ENCODE measurements around the gene F13A1.

The F13A1 gene

GRCh38 chr6:6191909-6192308 lies 128.6 kb downstream of the F13A1 start:
- no peak for FAIRE-seq

GRCh38 chr6:6191476-6191875 lies 129.0 kb downstream of the F13A1 start:
- FAIRE-seq = no peak

- no peak for FAIRE-seq
Measured at GRCh38 chr6:6180684-6181083, 139.8 kb downstream of the F13A1 start.

GRCh38 chr6:6179858-6180623 lies 140.4 kb downstream of the F13A1 start:
- FAIRE-seq = no peak

GRCh38 chr6:6178795-6179194 lies 141.7 kb downstream of the F13A1 start:
- no peak for FAIRE-seq

- no peak for FAIRE-seq
Measured at GRCh38 chr6:6177754-6178153, 142.7 kb downstream of the F13A1 start.

GRCh38 chr6:6176586-6177228 lies 143.8 kb downstream of the F13A1 start:
- FAIRE-seq = no peak

GRCh38 chr6:6176127-6176526 lies 144.3 kb downstream of the F13A1 start:
- FAIRE-seq = no peak

- no peak for FAIRE-seq
Measured at GRCh38 chr6:6169141-6169540, 151.3 kb downstream of the F13A1 start.

GRCh38 chr6:6166064-6166463 lies 154.4 kb downstream of the F13A1 start:
- no peak for FAIRE-seq

GRCh38 chr6:6164367-6164766 lies 156.1 kb downstream of the F13A1 start:
- FAIRE-seq = no peak

GRCh38 chr6:6154335-6154734 lies 166.1 kb downstream of the F13A1 start:
- no peak for FAIRE-seq

- FAIRE-seq = no peak
Measured at GRCh38 chr6:6152060-6152459, 168.4 kb downstream of the F13A1 start.

- no peak for FAIRE-seq
Measured at GRCh38 chr6:6148192-6148815, 172.2 kb downstream of the F13A1 start.

GRCh38 chr6:6131492-6132109 lies 188.9 kb downstream of the F13A1 start:
- FAIRE-seq = no peak

GRCh38 chr6:6125495-6125894 lies 195.0 kb downstream of the F13A1 start:
- no peak for FAIRE-seq

GRCh38 chr6:6123803-6124202 lies 196.7 kb downstream of the F13A1 start:
- no peak for FAIRE-seq

- no peak for FAIRE-seq
Measured at GRCh38 chr6:6121943-6122342, 198.5 kb downstream of the F13A1 start.

GRCh38 chr6:6105472-6106036 lies 214.9 kb downstream of the F13A1 start:
- no peak for FAIRE-seq

All from colon (tissue), 2 donors.